Keratinocyte (primary cell): ENCODE data around the gene DIP2C. TPM values are rescaled to one million over a fixed set of nuclear protein-coding genes. Genes with fewer than 3 reads are reported as not detected.

Source experiments
- DNase-seq: peaks from one replicate; pipeline ENCODE4 v3.0.0-alpha.2; 2011; ENCODE audit warnings: low read depth, missing footprints, low spot score
- FAIRE-seq: peaks from 2 replicates; lab custom pipeline; 2011; peaks lifted over from hg19 to GRCh38; lab: Jason Lieb, UNC
- H2AFZ ChIP-seq: 2 replicates; pipeline ENCODE4 v1.6.0; 2012; ENCODE audit warnings: low read length, control low read depth, inconsistent platforms; ENCODE audit not compliant: control insufficient read depth
- H3K27ac ChIP-seq: 2 replicates; pipeline ENCODE4 v1.5.1; 2011; ENCODE audit warnings: low read length; ENCODE audit not compliant: control insufficient read depth, insufficient read depth
- H3K27me3 ChIP-seq: 3 replicates; pipeline ENCODE4 v1.6.0; 2011; ENCODE audit warnings: low read length; ENCODE audit not compliant: control insufficient read depth, insufficient read depth; ENCODE audit errors: extremely low read depth
- H3K36me3 ChIP-seq, 2 experiments: 2 replicates in 1 of 2; 3 replicates in 1 of 2; pipeline ENCODE4 v1.5.1; 2011; ENCODE audit warnings: low read length in 2 of 2, mild to moderate bottlenecking in 1 of 2; ENCODE audit not compliant: control insufficient read depth in 2 of 2, insufficient read depth in 2 of 2; ENCODE audit errors: extremely low read depth in 1 of 2
- H3K4me1 ChIP-seq: 3 replicates; pipeline ENCODE4 v1.5.1; 2011; ENCODE audit warnings: low read length; ENCODE audit not compliant: control insufficient read depth, insufficient read depth; ENCODE audit errors: extremely low read depth
- H3K4me2 ChIP-seq: 3 replicates; pipeline ENCODE4 v1.6.0; 2011; ENCODE audit warnings: low read depth, low read length; ENCODE audit not compliant: control insufficient read depth, insufficient read depth; ENCODE audit errors: extremely low read depth
- H3K4me3 ChIP-seq, 3 experiments: fragments of 200-600 bp in 1 of 3; sonication (generic) in 1 of 3; 2 replicates in 2 of 3; 3 replicates in 1 of 3; pipeline ENCODE4 v1.5.1; 2011 to 2016; ENCODE audit warnings: low read length in 3 of 3, mild to moderate bottlenecking in 3 of 3, control low read depth in 2 of 3, inconsistent platforms in 1 of 3, low read depth in 1 of 3, mixed read lengths in 1 of 3, mixed run types in 1 of 3, moderate library complexity in 1 of 3; ENCODE audit not compliant: control insufficient read depth in 2 of 3, insufficient read depth in 2 of 3; ENCODE audit errors: extremely low read depth in 1 of 3
- H3K79me2 ChIP-seq: 2 replicates; pipeline ENCODE4 v1.6.0; 2012; ENCODE audit warnings: low read length; ENCODE audit not compliant: control insufficient read depth, insufficient read depth
- H3K9ac ChIP-seq: 3 replicates; pipeline ENCODE4 v1.6.0; 2011; ENCODE audit warnings: low read length; ENCODE audit not compliant: control insufficient read depth, insufficient read depth; ENCODE audit errors: extremely low read depth
- H3K9me1 ChIP-seq: 3 replicates; pipeline ENCODE4 v1.6.0; 2011; ENCODE audit warnings: low read length; ENCODE audit not compliant: control insufficient read depth, insufficient read depth; ENCODE audit errors: extremely low read depth
- H3K9me3 ChIP-seq: 2 replicates; pipeline ENCODE4 v1.5.1; 2012; ENCODE audit warnings: low read depth, low read length; ENCODE audit not compliant: control insufficient read depth
- H4K20me1 ChIP-seq: 3 replicates; pipeline ENCODE4 v1.6.0; 2011; ENCODE audit warnings: low read length; ENCODE audit not compliant: control insufficient read depth, insufficient read depth; ENCODE audit errors: extremely low read depth
- CTCF ChIP-seq, 3 experiments: IDR thresholded peaks in 1 of 3; conservative IDR thresholded peaks in 1 of 3; optimal IDR thresholded peaks in 1 of 3; 2 replicates in 2 of 3; 3 replicates in 1 of 3; pipeline versions ENCODE3 to v1.5.1; 2011; ENCODE audit warnings: low read length in 3 of 3, mild to moderate bottlenecking in 3 of 3, moderate library complexity in 2 of 3, control low read depth in 1 of 3, inconsistent platforms in 1 of 3; ENCODE audit not compliant: insufficient read depth in 2 of 3; ENCODE audit errors: extremely low read depth in 1 of 3
- EZH2 ChIP-seq: IDR thresholded peaks from one replicate; pipeline ENCODE4 v1.6.1; 2012; ENCODE audit warnings: inconsistent platforms, mild to moderate bottlenecking, low read length, moderate library complexity
- dilution Hi-C: fragments of 300-500 bp; cut with MboI; formaldehyde crosslinking; loops from one replicate; pipeline ENCODE4 v1.7.0; 2020; ENCODE audit warnings: low sequenced_read_pairs; ENCODE audit not compliant: extremely low pct_ligation_motif_present
- polyA plus RNA-seq, 5 experiments: library from polyadenylated mRNA; depleted of rRNA in 3 of 5; stranded (reverse) in 3 of 5; stranded (forward) in 1 of 5; unstranded in 1 of 5; fragments of >200 nt; gene quantifications; 1 replicate in 1 of 5; 2 replicates in 3 of 5; 3 replicates in 1 of 5; pipeline versions ENCODE4 v1.2.1 to v1.2.3, GENCODE V29; 2011 to 2012; ENCODE audit warnings: missing spikeins in 2 of 5, low read depth in 1 of 5, low replicate concordance in 1 of 5

The DIP2C gene
- polyA plus RNA-seq, 1 donor (not counting 4 experiments of a cell fraction or from before 2014, with no cell fraction given), result 1.3 TPM

DNA sequence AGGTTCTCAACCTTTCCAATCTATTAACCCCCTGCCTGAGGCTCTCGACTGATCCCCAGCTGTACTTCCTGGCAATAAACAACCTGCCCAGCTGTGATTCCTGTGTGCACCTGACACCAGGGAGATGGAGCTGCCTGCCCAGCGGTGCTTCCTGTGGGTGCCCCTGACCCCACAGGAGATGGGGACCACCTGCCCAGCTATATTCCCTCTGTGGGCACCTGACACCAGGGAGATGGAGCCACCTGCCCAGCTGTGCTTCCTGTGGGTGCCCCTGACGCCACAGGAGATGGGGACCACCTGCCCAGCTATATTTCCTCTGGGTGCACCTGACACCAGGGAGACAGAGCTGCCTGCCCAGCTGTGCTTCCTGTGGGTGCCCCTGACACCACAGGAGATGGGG is 184.0 kb downstream of the DIP2C start:
- Histone ChIP-seq H2AFZ (no peak overlapping the region), H3K9me3 (no peaks in the 10 kb centered on the region), H3K4me2 (no peak overlapping the region), H3K4me1 (peaks cover 6% of the 10 kb centered on the region), H3K79me2 (no peaks in the 10 kb centered on the region), H3K9ac (no peak overlapping the region), H3K27ac (no peak overlapping the region), H3K27me3 (no peaks in the 10 kb centered on the region), H3K9me1 (no peaks in the 10 kb centered on the region), H4K20me1 (no peaks in the 10 kb centered on the region), H3K36me3 (no peaks in the 10 kb centered on the region), H3K4me3 (no peak overlapping the region)
- FAIRE-seq, result no peak
- no peak for DNase-seq
- dilution Hi-C loops, result no loop called here
- TF ChIP-seq EZH2 (no peak), CTCF (optimal IDR thresholded peaks at IDR 0.05 in 1 of 3, IDR thresholded peaks at IDR 0.05 in 1 of 3, conservative IDR thresholded peaks at IDR 0.05 in 1 of 3; ENCODE audit: extremely low read depth in 1 of 3, insufficient read depth in 2 of 3, low read length in 3 of 3) (no peak)

DNA sequence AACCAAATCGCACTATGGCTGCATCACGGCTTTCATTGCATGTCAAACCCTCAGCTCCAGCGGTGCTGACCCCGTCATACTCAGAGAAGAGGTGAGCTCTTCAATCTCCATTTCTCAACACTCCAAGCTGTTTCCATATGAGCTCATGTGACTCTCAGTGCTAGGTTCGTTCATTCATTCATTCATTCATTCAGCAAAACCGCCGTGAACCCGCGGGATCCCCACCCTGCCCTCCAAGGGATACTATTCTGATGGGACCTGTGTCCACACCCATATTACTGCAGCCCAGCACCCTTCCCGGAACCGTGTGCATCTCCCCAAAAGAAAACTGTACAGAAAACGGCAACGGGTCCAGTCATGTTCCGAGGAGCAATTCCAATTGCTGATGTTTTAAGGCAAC is 184.7 kb downstream of the DIP2C start:
- H3K27ac ChIP-seq, result no peak overlapping the region
- no peaks in the 10 kb centered on the region for H3K4me1 ChIP-seq
- no peaks in the 10 kb centered on the region for H3K36me3 ChIP-seq
- dilution Hi-C loops, result no loop called here
- H3K27me3 ChIP-seq, result peaks cover 2% of the 10 kb centered on the region
- H3K9ac ChIP-seq, result no peak overlapping the region
- H3K4me2 ChIP-seq, result no peak overlapping the region
- H3K4me3 ChIP-seq, result no peak overlapping the region
- FAIRE-seq (no peak), DNase-seq (no peak)
- no peak overlapping the region for H2AFZ ChIP-seq
- no peaks in the 10 kb centered on the region for H3K9me3 ChIP-seq
- H3K9me1 ChIP-seq, result no peaks in the 10 kb centered on the region
- TF ChIP-seq EZH2, result no peak
- no peak for TF ChIP-seq CTCF (optimal IDR thresholded peaks at IDR 0.05 in 1 of 3, IDR thresholded peaks at IDR 0.05 in 1 of 3, conservative IDR thresholded peaks at IDR 0.05 in 1 of 3; ENCODE audit: extremely low read depth in 1 of 3, insufficient read depth in 2 of 3, low read length in 3 of 3)
- no peaks in the 10 kb centered on the region for H3K79me2 ChIP-seq
- no peaks in the 10 kb centered on the region for H4K20me1 ChIP-seq
